GM21381 (cell line): ENCODE data around the gene ZCCHC7.
"Not testable (repeated sequence)": the region's sequence is repeated elsewhere in the genome, so short reads cannot be mapped to it uniquely, and the experiment has no call there.

ENCODE experiments used
- ATAC-seq: cut with Tn5 transposase; IDR thresholded peaks from one replicate; pipeline ENCODE4 v1.9.1; 2021; ENCODE audit warnings: mild to moderate bottlenecking, moderate library complexity; ENCODE audit not compliant: unreplicated experiment

ZCCHC7 gene

GRCh38 chr9:37203456-37203855, 83.1 kb downstream of the ZCCHC7 start:
- ATAC-seq = not testable (repeated sequence)

DNA sequence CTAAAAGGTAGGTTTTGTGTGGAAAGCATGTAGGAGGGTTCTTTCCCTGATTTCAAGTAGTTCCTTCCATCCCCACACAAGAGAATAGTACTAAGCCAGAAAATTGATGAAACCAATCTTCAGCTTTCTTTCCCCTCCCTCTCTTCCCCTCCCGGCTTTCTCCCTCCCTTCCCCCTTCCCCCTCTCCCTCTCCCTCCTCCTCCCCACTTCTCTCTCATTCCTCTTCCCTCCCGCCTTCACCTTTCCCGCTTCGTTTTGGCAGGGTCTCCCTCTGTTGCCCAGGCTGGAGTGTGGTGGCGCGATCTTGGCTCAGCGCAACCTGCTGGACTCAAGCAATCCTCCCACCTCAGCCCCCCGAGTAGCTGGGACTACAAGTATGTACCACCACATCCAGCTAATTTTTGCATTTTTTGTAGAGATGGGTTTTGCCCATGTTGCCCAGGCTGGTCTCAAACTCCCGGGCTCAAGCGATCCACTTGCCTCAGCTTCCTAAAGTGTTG, 85.8 kb downstream of the ZCCHC7 start:
- ATAC-seq = no peak

- ATAC-seq = no peak
These were observed 89.3 kb downstream of the ZCCHC7 start for GRCh38 chr9:37209431-37210386.

DNA sequence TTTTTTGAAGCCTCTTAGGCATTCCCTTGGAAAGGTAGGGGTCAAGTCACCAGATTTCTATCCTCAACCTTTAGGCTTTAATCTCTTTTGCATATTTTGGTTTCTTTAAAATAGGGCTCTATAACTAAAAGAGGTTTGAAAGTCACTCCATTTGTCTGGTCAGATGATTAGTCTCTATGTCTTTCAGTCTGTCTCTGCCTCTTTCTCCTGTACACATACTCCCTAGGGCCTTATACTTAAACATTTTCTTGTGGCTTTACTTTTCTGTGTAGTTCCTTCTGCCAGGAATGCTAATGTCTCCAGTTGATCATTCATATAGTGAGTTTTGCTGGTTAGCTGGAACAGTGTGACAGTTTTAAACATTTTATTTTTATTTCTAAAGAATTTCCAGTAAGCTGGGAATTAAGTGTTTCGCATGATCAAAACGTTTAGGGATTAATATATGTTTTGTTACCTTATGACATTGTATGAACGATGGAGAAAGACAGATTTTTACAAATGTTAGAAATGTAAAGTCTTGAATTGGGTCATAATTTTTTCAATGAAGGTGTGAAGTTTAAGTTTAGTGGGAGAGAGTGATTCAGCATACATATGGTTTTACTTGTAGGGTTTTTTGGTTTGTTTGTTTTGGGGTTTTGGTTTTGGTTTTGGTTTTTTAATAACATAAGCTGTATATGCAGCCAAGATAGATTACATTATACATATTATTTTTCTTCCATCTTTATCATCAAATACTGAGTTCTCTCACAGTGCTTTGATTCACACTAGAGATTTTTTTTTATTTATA, 90.6 kb downstream of the ZCCHC7 start:
- ATAC-seq = no peak

DNA sequence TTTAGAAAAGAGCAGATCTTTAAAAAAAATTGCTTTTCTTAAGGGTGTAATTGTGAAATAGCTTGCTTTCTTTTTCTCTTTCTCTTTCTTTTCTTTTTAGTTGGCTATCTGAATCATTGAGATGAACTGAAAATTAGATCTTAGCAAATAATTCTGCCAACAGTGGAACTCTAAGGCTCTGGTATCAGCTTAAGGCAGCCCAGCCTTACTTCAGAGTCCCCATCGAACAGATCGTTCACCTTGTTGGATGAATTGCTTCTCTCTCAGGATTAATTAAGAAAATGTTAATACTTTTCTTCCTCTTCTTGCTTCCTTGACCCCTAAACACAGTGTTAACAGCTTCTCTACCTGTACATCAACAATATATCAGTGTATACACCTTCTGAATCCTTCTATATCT, 92.1 kb downstream of the ZCCHC7 start:
- no peak for ATAC-seq

DNA sequence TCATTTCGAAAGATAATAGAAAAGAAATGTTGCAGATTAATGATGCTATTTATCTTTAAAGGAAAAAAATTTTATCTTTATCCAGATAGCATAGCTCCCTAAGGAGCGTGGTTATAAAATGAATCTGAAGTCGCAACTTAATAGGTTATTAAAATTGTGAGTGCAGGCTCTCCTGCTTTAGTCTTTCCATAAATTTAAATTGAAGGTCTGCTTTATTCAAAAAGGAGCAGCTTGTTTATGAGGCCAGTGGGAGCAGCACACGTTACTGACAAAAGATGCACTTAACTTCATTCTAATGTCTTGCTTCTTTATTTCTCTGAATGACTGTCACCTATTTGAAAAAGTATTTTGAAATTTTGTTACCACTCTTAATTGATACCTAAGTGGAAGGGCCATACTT, 95.0 kb downstream of the ZCCHC7 start:
- no peak for ATAC-seq

DNA sequence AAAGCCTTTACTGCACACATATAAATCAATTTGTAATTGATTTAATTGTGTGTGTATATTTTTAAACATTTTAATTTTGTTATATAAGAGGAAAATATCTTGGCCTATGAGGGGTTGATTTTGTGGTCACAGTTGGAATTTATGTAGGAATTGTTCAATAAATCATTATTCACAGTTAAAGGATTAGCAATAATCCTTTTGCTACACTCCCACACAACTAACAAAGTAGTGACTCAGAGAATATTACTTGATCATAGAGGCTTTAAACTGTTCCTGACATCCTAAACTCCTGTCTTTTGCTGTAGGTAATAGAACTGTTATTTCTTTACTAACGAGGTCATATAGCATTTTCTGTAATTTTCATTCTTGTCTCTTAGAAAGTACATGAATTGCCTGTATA, 95.5 kb downstream of the ZCCHC7 start:
- no peak for ATAC-seq

- ATAC-seq = no peak
These were observed 96.8 kb downstream of the ZCCHC7 start for GRCh38 chr9:37217161-37217560.

- ATAC-seq = no peak
These were observed 98.5 kb downstream of the ZCCHC7 start for GRCh38 chr9:37218800-37219425.

GRCh38 chr9:37220971-37221370, 100.6 kb downstream of the ZCCHC7 start:
- ATAC-seq = no peak

DNA sequence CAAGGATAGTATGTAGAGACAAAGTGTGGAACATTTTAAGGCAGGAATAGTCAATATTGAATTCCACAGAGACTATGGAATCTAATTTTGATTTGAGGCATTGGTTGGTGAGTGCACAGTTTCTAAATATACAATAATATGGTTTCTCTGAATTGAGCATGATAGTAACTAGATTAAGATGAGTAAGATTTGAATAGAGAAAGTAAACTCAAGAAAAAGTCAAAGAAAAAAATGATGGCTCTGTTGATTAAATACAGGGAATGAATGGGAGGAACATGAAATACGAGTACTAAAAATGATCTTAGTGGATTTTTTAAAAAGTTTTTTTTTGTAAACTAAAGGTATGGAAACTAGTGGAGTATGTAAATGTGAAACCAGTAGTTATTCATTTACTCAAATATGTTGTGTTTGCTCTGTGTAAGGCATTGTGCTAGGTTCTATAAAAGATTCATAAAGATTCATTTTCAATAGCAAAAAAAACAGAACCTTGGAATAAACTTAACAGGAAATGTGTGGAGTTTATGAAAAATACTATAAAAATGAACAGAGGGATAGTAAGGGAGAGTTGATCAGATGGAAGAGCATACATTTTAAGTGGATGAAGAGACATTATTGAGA, 101.2 kb downstream of the ZCCHC7 start:
- ATAC-seq = peak; percentile 58

GRCh38 chr9:37229455-37229854, 109.1 kb downstream of the ZCCHC7 start:
- no peak for ATAC-seq

DNA sequence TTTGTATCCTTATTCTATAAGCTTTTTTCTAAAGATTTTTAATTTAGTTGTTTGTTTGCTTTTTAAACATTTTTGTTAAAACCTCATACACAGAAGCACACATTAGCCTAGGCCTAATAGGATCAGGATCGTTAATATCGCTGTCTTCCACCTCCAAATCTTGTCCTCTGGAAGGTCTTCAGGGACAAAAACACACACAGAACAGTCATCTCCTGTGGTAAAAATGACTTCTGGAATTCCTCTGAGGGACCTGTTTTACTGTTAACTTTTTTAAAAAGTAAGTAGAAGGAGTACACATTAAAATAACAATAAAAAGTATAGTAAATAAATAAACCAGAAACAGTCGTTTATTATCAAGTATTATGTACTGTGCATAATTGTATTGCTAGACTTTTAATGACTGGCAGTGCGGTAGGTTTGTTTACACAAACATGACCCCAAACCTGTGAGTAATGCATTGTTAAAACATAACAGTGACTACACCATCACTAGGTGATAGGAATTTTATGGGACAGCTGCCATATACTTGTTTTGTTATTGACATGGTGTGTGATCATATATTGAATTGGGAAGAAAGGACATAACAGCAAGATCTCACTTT, 109.6 kb downstream of the ZCCHC7 start:
- no peak for ATAC-seq

- ATAC-seq = no peak
These were observed 116.4 kb downstream of the ZCCHC7 start for GRCh38 chr9:37236822-37237221.

DNA sequence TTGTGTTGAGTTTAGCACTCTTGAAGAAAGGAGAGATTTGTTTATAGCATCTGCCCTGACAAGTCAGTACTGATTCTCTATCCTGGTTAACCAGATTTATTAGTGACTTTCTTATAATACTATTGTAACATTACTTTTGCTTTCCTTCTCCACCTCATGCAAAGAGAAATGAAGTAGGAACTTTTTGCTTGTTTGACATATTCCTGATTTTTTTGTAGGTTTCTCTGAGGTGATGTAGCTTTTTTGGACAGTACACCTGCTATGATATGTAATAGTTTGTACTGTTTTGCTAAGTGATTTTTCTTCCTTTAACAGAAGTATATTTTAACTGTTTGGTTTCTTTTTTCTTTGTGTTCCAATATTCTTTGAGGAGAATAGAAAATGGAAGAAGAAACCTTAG, 117.7 kb downstream of the ZCCHC7 start:
- no peak for ATAC-seq

DNA sequence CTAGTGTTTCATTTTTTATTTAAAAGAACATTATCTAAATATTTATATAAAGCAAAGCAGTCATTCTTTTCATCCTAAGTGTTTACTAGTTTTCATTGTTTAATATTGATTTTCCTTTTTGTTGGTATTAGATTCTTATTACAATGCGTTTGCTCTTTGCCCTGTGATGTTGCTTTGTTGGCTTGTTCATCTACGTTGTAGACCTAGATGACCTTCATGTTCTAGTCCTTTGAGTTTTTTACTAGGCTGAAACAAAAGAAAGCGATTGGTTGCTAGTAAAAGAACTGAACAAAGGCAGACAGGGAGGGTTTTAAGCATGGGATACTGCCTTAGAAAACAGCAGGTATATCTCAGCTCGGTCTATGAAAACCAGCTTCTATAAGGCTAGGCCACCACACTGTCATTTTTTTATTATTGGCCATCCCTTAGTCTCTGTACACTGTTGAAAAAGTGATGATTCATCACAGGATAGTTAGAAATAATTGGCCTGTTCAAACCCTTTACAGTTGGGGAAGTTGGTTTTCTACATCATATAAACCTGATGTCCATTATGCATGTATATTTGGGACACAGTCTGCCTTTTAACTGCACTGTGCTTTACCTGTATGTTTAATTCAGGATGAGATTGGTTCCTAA, 119.0 kb downstream of the ZCCHC7 start:
- ATAC-seq = no peak

DNA sequence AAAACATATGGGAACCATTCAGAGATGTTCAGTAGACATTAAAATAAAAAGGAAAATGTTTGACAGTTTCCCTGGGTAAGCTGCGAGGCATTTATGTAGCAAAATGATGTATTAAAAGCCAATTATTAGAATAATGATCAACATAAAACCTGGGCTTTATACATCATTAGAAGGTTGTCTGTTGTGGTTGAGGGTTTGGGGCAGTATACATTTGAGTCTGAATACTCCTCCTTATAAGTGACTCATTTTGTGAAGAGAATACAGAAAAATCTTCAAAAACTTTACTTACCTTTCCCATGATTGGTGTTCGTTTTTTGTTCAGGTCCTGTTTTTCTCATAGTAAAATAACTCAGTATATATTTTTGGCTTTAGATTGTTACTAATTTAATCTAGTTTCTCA, 119.5 kb downstream of the ZCCHC7 start:
- no peak for ATAC-seq

- no peak for ATAC-seq
These were observed 121.0 kb downstream of the ZCCHC7 start for GRCh38 chr9:37241340-37241739.

DNA sequence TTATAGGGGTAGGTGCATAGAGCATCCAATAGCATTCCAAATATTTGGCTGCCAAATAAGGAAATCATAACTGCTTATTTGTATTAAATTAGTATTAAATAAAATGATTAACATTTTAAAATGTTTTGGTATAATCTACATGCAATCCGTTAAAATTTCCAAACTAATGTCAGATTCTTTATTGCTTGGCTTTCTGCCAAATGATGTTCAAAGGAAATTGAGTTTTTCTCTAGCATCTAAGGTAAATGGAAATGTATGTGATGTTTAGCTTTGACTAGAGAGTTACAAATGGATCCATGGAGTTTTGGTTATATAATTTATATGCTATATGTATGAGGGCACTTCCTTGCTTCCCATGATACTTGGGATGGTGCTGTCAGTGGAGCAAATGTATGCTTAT, 121.7 kb downstream of the ZCCHC7 start:
- ATAC-seq = no peak
